Ectodermal cell (in vitro differentiated cells): ENCODE data around the gene UCN2. TPM values are rescaled to one million over a fixed set of nuclear protein-coding genes. Genes with fewer than 3 reads are reported as not detected.

Experiments used
- H3K27ac ChIP-seq: 2 replicates; pipeline ENCODE4 v1.7.0; 2013; ENCODE audit warnings: mild to moderate bottlenecking, low read depth, low read length; ENCODE audit not compliant: insufficient read depth, poor library complexity, severe bottlenecking
- H3K27me3 ChIP-seq: 2 replicates; pipeline ENCODE4 v1.7.0; 2013; ENCODE audit warnings: mild to moderate bottlenecking, low read length; ENCODE audit not compliant: insufficient read depth, control insufficient read depth, poor library complexity, severe bottlenecking
- H3K36me3 ChIP-seq: one replicate; pipeline ENCODE4 v1.7.0; 2013; ENCODE audit warnings: low read length; ENCODE audit not compliant: control insufficient read depth, insufficient read depth
- H3K4me1 ChIP-seq: one replicate; pipeline ENCODE4 v1.7.0; 2013; ENCODE audit warnings: low read length; ENCODE audit not compliant: control insufficient read depth, insufficient read depth
- H3K4me3 ChIP-seq: 2 replicates; pipeline ENCODE4 v1.7.0; 2013; ENCODE audit warnings: low read depth, low read length, control low read depth; ENCODE audit not compliant: insufficient read depth
- H3K9me3 ChIP-seq: 2 replicates; pipeline ENCODE4 v1.7.0; 2013; ENCODE audit warnings: mild to moderate bottlenecking, low read length, moderate library complexity; ENCODE audit not compliant: control insufficient read depth
- WGBS, 2 experiments: methylation state at CpG; one replicate each; pipeline ENCODE4 v1.1.7; 2013; ENCODE audit warnings: missing lambda C conversion rate in 2 of 2; 5-methylcytosine and 5-hydroxymethylcytosine counted together
- polyA plus RNA-seq, 4 experiments: library from polyadenylated mRNA; stranded (reverse); fragments of 50-300 nt; gene quantifications; one replicate each; pipeline ENCODE4 v1.2.3, GENCODE V29; 2013

Gene UCN2, protein sequence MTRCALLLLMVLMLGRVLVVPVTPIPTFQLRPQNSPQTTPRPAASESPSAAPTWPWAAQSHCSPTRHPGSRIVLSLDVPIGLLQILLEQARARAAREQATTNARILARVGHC
- polyA plus RNA-seq (2013, experiment 1 of 4): 0.72 TPM
- 1.3 TPM for polyA plus RNA-seq (2013, experiment 2 of 4)
- polyA plus RNA-seq (2013, experiment 3 of 4): 0.48 TPM
- 0.89 TPM for polyA plus RNA-seq (2013, experiment 4 of 4)

DNA sequence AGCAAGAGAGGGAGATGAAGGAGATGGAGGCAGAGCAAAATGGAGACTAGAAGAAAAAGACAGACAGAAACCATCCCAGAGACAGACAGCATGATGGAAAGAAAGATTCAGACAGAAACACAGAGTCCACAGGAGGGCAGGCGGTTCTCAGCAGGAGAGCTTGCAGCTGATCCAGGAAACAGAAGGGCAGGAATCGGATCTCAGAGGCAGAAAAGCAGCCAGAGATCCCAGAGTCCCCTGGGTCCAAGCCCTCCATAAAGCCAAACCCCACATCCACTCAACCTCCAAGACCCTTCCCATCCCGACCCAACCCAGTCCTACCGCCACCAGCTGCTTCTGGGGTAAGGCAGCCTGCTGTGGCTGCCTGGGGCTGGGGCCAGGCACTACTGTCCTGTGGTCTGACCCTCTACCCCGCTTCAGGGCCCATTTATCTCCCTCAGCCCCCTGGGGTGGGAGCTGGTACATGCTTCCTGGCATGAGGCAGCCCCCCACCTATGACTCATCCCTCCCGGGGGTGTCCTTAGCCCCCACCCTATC is at the start of gene UCN2:
Gene UCN2, minus strand, starts transcription at position 400 of the 537 bp plus-strand sequence. CDS start 657 bp downstream, outside the sequence.
- H3K27ac ChIP-seq: peak within 1 kb of the TSS; percentile 65
- 64 to 67% methylated on average over 6 of the region's 6 CpGs for WGBS, 2 experiments
- H3K36me3 ChIP-seq: no peaks in the 10 kb centered on the region
- peaks cover 33% of the 10 kb centered on the region for H3K4me1 ChIP-seq
- H3K4me3 ChIP-seq: no peak within 1 kb of the TSS
- H3K9me3 ChIP-seq: no peaks in the 10 kb centered on the region
- no peaks in the 10 kb centered on the region for H3K27me3 ChIP-seq

DNA sequence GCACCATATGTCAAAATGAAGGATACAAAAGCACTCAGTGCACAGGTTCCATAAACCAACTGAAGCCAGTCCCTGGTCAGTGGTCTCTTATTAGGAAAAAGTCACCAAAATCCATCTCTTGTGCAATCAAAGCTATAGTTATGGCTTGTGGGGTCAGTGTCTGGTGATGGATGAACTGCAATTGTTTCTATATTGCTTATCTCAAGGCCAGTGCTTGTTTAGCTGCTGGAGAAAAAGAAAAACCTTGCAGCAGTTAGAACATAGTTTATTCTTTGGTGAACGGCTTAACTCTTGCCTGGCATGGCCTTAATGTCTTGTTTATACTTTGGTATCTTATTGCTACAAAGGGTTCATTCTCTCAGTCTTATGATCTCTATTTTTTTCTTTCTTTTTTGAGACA is 48.7 kb upstream of the UCN2 start:
- Histone ChIP-seq H3K4me1 (no peaks in the 10 kb centered on the region), H3K4me3 (no peak overlapping the region), H3K27ac (no peak overlapping the region), H3K36me3 (no peaks in the 10 kb centered on the region), H3K9me3 (peaks cover 2% of the 10 kb centered on the region), H3K27me3 (no peaks in the 10 kb centered on the region)
- WGBS, 2 experiments: 100% methylated on average over 1 of the region's 1 CpG

DNA sequence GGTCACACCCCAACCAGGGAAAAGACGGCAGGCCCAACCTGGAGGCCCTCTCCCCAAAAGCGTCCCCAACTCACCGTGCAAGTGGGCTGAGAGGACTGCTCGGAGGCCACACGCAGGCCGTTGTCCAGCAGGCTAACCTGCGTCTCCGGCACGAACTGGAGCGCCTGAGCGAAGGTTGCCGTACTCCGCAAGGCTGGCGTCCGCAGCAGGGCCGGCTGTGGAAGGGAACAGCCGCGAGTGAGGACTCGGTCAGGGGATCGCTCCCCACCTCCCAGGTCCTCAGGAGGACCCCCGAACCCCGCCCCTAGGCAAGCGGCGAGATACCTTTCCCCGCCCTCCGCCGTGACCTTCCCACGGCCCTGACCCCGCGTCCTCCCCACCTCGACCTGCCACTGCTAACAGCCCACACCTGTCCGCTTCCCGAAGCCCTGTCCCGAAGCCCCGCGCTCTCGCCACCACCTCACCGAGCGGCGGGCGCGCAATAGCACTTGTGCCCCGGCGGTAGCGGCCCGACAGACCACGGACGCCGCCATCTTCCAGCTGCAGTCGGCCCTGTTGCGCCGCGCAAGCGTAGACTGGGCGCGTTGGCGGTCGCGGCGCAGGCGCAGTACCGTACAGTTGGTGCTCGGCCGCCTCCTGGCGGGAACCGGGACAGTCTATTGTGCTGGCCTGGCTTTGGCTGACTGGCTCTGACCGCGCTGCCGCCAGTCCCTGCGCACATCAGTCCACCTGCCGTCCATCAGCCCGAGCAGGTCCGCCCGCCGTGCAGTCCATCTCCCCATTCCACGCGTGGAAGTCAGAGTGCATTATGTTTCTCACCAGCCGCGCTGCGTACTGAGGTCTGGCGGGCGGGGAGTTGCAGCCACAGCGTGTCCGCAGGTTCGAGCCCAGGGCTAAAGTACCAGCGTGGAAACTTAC is 45.8 kb upstream of the UCN2 start, which contains the start of gene UQCRC1:
Gene UQCRC1, minus strand, starts transcription at position 559 of the 918 bp plus-strand sequence. Its CDS starts 26 bp downstream, at position 533.
- H3K4me3 ChIP-seq: peak within 1 kb of the TSS; percentile 98
- H3K4me1 ChIP-seq: no peaks in the 10 kb centered on the region
- peaks cover 19% of the 10 kb centered on the region for H3K36me3 ChIP-seq
- H3K27ac ChIP-seq: no peak within 1 kb of the TSS
- no peaks in the 10 kb centered on the region for H3K9me3 ChIP-seq
- WGBS, 2 experiments: 1% methylated on average over 86 of the region's 86 CpGs
- no peaks in the 10 kb centered on the region for H3K27me3 ChIP-seq

DNA sequence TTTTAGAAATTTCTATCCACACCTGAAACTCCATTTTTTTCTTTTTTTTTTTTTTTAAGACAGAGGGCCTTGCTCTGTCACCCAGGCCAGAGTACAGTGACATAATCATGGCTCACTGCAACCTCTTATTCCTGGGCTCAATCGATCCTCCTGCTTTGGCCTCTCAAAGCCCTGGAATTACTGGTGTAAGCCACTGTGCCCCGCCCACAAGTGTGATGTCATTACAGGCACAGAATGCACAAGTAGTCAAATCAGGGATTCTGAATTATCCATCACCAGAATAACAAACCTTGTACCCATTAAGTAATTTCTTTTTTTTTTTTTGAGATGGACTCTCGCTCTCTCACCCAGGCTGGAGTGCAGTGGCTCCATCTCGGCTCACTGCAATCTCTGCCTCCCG is 43.9 kb upstream of the UCN2 start:
- Histone ChIP-seq H3K9me3 (no peaks in the 10 kb centered on the region), H3K36me3 (peaks cover 37% of the 10 kb centered on the region), H3K27ac (no peak overlapping the region), H3K4me1 (no peaks in the 10 kb centered on the region), H3K4me3 (no peak overlapping the region), H3K27me3 (no peaks in the 10 kb centered on the region)
- 91 to 93% methylated on average over 5 of the region's 5 CpGs for WGBS, 2 experiments

DNA sequence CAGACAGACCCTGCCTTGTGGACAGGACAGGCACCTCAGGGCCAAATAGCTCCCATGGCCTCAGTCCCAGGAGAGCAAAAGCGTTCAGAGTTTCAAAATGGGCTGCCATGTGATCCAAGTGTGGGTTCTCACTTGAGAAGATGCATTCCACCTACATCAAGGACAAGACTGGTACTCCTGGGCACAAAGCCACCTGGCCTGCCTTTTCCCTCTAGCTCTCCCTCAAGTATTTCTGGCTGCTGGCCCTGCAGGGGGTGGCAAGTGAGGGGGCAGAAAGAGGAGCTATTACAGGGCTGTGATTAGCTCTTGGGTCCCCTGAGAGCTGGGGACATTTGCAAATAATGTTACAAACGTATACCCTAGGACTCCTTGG is 38.0 kb upstream of the UCN2 start:
- Histone ChIP-seq H3K36me3 (peaks cover 74% of the 10 kb centered on the region), H3K9me3 (no peaks in the 10 kb centered on the region), H3K4me3 (no peak overlapping the region), H3K27ac (no peak overlapping the region), H3K4me1 (no peaks in the 10 kb centered on the region), H3K27me3 (no peaks in the 10 kb centered on the region)
- 92 to 93% methylated on average over 2 of the region's 2 CpGs for WGBS, 2 experiments

DNA sequence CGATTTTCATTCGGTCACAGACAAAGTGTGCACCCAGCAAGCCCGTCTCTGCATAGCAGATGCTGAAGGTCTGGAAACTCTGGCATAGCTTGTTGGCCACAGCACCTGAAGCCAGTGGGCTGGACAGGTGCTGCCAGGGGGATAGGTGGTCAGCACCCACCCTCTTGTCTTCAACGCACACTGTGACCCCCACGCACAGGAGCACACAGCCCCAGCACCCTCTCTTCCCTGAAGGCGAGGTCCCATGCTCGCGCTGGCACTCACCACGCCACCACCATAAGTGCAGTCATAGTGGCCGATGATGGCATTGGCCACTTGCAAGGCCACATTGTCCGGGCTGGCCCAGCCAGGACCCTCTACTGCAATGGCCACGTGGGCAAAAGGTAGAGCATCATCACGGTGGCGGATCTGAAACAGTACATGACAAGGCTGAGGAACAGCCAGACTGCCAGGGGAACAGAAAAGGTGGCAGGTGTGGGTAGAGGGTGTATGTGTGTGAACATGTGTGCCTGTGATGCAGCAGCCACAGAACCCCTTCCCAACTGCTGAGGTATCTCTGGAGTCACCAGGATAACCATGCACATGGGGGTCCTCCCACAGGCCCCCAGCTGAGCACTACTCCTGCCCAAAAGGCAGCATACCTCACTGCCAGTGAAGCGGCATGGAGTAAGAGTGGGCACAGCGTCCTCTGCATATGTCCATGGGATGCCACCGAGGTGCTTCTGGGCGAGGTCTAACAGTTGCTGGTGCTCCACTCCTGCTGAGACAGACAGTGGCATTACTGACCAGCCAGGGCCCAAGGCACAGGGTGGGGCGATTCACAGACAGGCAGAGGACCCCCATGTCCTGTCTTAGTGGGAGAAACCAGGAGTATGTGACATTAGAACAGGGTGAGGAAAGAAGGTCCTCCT is 37.4 kb upstream of the UCN2 start:
- WGBS, 2 experiments: 96% methylated on average over 19 of the region's 19 CpGs
- H3K4me1 ChIP-seq: peaks cover 3% of the 10 kb centered on the region
- peaks cover 70% of the 10 kb centered on the region for H3K36me3 ChIP-seq
- H3K9me3 ChIP-seq: no peaks in the 10 kb centered on the region
- no peak overlapping the region for H3K4me3 ChIP-seq
- H3K27me3 ChIP-seq: no peaks in the 10 kb centered on the region
- H3K27ac ChIP-seq: no peak overlapping the region

DNA sequence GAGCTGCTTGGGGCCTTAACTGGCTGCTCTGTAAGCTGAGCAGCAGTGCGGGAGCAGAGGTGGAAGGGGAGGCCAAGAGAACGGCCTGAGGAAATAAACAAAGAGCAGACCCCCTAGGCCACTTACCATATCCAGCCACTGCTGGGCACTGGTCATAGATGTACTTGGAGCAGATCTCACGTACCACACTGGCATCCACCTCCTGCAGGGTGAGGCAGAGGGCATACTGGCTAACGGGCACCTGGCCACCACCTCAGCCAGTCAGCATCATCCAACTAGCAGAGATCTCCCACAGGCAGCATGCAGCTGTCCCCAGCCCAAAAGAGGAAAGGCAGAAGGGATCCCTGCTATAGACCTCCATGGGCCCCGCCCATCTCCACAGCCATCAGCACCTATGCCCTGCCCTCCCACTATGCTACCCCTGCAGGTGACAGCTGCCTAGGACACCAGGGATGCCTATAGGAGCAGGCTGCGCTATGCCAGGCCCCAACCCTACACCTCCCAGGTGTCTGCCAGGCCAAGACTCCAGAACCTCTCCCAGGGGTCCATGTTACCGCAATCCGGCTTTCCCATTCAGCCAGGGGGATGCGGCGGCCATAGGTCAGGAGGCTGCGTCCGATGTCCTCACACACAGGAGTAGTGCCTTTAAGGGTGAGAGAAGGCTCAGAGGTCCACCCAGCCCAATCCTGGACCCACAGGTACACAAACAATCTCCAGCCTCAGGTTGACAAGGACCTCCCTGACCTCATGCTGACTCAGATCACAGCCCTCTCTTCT is 36.1 kb upstream of the UCN2 start:
- Histone ChIP-seq H3K36me3 (peaks cover 59% of the 10 kb centered on the region), H3K27ac (no peak overlapping the region)
- 92 to 96% methylated on average over 12 of the region's 12 CpGs for WGBS, 2 experiments

DNA sequence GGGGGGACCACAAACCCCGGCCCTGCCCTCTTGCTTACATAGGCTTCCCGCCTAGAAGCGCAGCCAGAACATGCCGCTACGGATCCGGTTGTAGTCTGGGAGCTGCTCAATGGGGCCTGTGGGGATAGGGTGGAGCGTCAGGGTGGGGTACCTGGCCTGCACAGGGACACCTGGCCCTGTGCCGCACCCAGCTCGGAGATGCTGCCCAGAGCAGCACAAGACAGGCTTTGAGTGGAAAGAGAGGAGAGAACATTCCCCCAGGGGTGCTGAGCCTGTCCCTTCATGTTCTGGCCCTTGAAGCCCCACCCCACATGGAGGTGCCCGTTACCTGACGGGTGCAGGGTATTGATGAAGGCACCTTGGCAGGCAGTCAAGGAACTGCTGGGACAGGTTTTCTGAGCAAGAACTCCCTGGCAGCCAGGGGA is 35.5 kb upstream of the UCN2 start:
- H3K36me3 ChIP-seq: peaks cover 53% of the 10 kb centered on the region
- no peak overlapping the region for H3K27ac ChIP-seq

More for the DNA sequence above, 36.1 kb upstream of the UCN2 start:
- H3K9me3 ChIP-seq: no peaks in the 10 kb centered on the region
- H3K27me3 ChIP-seq: peaks cover 9% of the 10 kb centered on the region
- H3K4me3 ChIP-seq: no peak overlapping the region
- peaks cover 13% of the 10 kb centered on the region for H3K4me1 ChIP-seq

More for the DNA sequence above, 35.5 kb upstream of the UCN2 start:
- H3K9me3 ChIP-seq: no peaks in the 10 kb centered on the region
- H3K27me3 ChIP-seq: peaks cover 15% of the 10 kb centered on the region
- WGBS, 2 experiments: 96% methylated on average over 11 of the region's 11 CpGs
- peaks cover 20% of the 10 kb centered on the region for H3K4me1 ChIP-seq
- H3K4me3 ChIP-seq: no peak overlapping the region
